HG03097 (cell line): ENCODE data around the gene PTPRD.

Experiments
- ATAC-seq: cut with Tn5 transposase; IDR thresholded peaks from one replicate; pipeline ENCODE4 v1.9.1; 2021; ENCODE audit not compliant: unreplicated experiment, low FRiP score

The PTPRD gene

DNA sequence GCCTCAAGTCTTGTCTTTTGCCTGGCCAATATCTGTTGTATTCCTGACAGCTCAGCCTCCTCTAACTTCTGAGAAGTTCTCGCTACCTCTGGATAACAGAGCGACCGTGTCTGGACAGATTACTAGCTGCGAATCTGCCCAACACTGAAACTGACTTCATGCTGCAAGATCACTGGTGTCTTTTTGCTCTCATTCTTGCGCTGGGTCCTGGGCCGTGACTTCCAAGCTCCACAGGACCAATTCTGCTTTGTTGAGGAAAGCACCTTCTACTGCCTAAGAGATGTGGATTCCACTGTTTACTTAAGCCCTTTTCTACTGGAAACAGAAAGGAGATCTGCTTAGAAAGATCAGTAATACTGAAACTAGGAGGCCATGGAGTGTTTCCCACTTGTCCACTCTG, 1834.4 kb downstream of the PTPRD start:
- ATAC-seq = no peak

DNA sequence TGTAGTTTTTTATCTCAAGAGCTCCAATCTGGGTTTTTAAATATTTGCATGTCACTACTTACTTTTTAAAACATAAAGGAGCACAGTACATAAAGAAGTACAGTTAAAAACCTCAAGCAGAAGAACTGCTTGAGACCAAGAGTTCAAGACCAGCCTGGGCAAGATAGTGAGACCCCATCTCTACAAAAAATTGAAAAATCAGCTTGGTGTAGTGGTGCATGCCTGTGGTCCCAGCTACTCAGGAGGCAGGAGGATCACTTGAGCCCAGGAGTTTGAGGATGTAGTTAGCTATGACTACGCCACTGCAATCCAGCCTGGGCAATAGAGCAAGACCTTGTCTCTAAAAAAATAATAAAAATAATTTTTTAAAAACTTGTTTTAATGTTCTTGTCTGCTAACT, 1840.5 kb downstream of the PTPRD start:
- no peak for ATAC-seq

DNA sequence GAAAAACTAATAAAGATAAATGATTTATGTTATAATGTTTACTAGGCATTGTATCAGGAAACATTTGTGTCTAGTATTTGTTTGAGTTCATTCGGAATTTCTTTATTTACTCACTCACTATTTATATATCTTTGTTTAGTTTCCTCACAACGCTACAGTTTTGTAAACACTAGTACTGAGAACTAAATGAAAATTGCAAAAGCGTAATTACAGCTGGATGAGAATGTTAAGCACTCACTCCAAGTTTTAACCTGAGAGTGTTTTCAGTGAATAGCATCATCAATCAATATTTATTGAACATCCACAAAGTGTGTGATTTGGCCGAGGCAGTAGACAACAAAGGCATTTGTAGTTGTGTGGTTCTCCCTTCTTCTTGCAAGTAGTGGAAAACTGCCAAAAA, 1843.6 kb downstream of the PTPRD start:
- no peak for ATAC-seq

DNA sequence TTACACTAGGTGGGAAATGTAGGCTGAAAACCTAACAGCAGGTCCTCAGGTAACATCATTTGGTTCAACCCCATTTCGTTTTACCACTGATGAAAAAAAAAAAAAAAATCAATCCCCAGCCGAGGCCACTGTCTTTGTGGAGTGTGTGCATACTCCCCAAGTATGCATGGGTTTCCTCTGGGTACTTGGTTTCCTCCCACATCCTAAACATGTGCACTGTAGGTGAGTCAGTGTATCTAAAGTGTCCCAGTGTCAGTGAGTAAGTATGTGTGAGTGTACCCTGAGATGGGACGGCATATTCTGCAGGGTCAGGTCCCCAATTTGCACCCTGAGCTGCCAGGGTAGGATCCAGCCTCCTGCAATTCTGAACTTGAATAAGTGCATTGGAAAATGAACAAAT, 1846.7 kb downstream of the PTPRD start:
- no peak for ATAC-seq

DNA sequence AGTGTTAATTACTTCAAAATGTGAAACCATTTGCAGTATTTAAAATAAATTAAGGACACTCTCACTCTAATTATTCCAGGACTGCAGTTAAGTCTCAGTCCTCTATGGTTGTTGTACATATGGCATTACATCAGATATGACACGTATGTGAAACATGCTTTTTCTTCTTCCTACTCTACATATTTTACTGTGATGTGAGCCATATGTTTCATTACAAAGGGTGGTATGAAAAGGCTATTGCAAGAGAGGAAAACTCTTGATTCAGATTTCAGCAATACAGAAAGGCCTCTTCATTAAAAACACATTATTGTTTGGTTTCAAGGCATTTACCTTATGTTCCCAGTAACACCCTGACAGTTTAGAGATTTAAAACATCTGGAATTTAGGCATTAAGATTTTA, 1848.8 kb downstream of the PTPRD start:
- ATAC-seq = no peak

DNA sequence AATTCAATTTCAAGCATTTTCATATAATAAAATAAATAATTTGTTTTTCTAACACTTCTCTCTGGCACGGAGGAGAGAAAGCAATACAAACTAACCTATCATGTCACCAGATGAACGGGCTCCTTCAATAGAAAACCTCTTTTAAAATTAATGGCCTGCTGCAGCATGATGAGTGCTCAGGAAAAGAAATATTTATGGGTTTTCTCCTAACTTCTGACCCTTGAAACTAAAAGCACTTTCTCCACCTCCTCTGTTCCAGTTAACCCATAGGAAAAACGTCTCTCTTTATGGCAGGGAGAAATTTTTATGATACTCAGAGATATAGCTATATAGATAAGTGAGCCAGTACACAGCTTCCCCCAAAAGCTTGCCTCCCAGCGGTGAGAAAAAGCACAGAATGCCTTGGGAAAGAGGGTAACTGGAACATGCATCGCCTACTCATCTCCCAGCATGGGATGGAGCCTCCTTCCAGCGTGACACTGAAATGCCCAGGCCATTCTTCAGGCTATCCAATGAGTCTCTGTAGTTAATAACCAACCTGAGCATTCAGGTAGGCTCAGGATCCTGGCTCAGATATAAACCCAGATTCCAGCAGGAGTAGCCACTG, 1850.2 kb downstream of the PTPRD start:
- no peak for ATAC-seq

DNA sequence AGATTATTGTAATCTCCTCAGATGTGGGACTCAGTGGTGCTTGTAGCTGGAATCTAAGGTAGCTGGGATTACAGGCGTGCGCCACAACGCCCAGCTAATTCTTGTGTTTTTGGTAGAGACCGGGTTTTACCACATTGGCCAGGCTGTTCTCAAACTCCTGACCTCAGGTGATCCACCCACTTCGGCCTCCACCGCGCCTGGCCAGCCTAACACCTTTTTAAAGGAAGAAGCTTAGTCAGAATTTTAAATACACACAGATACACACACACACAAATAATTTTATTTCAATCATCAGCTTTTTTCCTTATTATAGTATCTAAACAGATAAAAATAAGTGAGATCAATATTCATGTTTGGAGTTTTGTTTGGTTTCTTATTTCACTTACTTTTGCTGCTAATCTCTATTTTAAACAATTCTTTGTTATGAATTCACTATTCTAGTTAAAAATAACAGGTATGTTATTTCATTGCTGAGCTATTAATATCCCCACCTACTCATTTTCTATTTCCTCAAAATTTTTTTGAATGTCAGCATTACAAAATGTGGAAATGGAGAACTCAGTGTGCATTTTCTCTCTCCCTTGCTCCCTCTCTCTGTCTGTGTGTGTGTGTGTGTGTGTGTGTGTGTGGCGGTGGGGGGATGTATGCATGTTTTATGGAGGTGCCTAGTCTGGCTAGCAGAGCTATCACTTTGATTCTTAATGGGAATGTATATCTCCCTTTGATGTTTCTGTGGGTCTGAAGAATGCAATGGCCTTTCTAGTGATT, 1852.6 kb downstream of the PTPRD start:
- no peak for ATAC-seq

DNA sequence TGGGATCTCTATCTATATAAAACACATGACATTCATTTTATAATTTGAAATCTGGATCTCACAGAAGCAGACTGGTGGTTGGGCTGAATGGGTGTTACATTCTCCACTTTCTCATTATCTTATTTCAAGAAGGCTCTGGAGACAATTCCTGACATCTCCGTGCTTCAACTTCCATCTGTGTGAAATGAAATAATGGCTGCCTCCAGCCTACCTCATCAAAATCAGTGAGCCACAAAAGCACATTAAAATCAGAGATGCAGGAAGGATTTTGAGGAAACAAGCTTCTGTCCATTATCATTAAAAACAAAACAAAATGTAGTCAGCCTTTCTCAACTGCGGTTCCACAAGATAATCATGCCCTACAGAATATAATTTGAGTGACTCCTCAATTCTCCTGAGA, 1854.9 kb downstream of the PTPRD start:
- ATAC-seq = no peak

DNA sequence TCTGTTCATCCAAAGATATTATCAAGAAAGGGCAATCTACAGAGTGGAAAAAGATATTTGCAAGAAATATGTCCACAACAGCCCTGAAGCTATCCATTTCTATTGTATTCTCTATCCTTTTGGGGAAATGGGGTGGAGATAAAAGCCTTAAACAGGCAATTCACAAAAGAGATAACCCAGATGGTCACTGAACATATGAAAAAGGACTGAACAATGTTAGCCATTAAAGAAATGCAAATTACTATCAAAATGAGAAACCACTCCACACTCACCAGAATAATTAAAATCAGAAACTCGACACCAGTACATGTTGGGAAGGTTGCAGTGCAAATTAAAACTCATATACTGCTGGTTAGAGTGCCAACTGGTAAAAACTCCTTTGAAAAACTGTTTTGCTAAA, 1858.1 kb downstream of the PTPRD start:
- no peak for ATAC-seq

DNA sequence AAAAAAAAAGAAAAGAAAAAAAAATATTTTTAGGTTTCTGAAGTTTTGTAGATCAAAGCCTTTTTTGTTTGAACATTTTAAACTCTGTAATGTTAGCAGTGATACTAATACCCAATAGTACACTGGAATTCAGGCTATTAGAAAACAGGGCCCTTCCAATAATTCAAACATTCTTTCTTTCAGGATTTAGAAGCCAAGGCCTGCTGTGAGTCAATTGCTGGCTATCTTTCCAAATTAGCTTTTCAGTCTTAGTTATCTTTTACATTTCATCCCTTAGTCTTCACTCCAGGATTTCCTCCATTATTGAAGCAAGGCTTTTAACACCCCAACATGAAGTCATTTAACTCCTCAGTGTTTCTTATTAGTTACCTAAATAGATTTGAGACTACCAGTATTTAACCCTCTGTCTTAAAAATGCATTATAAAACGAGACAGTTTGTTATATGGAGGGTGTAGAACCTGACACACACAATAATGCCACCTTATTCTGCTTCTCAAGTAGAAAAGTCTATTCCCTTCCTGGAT, 1861.3 kb downstream of the PTPRD start:
- ATAC-seq = no peak

DNA sequence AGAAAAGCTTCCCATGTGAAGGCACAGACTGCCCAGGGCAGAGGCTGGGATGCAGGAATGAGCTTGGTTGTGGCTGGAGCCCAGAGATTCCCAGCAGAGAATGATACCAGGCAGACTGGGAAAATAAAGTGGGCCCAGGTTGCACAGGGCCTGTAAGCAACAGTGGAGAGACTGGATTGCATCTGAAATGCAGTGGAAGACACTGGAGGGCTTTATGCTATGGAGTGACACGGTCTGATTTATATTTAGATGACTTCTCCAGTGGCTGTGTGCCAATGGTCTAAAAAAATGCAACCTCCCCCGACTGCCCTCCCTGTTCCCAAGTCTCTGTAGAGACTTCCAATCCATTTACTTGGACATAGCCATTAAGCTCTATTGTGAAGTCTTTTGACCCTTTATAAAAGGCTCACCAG, 1862.2 kb downstream of the PTPRD start:
- ATAC-seq = no peak

DNA sequence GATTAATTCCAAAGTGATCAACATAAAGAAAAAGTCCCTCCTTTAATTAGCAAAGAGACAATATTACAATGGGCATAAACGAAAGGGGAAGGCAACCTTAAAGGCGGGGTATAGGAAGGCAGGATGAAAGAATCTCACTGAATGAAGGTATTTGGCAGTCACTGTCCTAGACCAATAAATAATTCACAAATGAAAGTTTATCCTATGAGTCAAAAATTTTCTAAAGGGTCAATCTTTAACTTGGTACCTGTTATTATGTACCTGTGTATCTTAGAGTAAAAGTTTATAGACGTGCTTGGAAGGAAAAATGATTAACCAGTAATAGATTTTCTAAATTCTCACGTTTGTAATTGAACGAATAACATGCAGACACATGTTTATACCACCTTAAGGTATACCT, 1867.5 kb downstream of the PTPRD start:
- no peak for ATAC-seq

DNA sequence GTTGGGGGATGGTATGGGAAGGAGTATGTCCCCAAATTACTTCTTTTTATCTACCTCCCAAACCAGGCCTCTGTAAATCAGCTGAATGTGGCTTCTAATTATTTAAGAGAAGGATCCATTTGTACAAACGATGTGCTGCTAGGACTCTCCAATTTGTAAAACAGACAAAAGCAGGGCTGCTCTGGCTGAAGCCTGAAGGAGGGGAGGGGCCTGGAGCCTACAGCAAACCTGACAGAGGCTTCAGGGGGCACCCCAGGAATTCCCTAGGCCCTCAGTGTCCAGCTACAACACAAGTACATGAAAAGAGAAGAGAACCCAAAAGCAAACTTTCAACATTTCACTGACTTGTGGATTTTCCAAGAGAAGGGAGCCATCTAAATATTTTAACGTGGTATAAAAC, 1873.9 kb downstream of the PTPRD start:
- no peak for ATAC-seq

DNA sequence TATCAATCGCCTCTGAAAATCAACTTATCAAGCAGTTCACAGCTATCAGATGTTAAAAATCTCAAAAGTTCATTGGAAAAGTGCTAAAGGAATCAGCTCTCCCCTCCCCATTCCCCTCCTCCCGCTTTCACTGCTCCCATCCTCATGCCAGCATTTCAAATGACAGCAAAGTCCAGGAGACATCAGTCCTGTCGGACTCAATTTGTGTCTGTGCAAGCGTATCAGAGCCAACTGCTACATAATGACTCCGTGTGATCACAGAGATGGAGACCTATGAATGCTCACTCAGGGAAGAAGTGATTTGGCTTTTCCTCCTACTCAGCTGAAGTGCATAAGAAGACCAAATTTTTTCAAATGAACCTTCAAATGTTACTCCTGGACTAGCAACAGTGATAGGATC, 1876.0 kb downstream of the PTPRD start:
- ATAC-seq = no peak

DNA sequence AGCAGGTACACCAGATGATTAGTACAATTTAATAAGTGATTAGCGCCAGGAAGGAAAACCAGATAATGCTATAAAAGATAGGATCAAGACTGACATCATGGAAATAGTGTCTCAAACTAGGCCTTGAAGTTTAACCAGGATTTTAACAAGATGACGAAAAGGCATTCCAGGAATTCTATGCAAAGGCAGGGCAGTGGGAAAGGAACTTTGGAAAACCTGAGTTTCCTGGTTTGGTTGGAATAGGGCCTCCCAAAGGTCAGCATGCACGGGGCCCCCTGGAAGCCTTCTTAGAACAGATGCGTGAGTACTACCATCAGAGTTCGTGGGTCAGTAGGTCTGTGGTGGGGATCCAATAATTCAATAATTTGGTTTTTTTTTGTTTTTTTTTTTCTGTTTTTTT, 1878.0 kb downstream of the PTPRD start:
- no peak for ATAC-seq

DNA sequence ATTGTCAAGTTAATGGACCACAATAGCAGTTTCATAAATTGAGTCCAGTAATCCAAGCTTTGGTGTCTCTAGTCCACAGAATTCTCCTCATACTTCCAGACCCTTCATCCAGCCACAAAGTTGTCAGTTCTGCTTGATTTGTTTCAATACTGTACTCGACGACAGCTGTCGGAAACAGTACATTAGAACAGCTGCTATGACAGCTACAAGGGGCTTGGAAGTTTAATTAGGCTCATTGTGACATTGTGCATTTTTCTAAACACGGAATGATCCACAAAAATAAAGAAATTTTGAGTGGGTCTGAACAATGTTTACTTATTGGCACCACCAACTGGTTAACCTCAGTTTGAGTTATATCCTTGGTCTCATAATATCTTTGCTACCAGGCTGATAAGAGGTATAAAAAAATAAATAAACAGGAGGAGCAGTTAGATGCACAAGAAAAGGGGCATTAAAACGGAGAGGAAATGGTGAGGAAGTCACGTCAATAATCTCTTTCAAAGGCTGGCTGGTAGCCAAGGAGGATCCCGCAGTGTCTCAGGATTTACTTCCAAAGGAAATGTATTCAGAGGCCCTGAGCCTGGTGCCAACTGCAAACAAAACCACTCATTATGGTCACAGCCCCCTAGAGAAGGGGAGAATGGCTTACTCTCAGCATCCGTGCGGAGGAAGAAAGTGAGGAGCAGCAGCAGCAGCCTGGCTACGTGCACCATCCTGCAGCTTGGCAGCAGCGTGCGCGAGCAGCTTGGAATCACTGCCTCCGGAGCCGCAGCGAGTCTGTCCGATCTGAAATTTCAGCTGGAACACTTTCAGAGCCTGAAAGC, 1879.5 kb downstream of the PTPRD start:
- ATAC-seq = no peak

DNA sequence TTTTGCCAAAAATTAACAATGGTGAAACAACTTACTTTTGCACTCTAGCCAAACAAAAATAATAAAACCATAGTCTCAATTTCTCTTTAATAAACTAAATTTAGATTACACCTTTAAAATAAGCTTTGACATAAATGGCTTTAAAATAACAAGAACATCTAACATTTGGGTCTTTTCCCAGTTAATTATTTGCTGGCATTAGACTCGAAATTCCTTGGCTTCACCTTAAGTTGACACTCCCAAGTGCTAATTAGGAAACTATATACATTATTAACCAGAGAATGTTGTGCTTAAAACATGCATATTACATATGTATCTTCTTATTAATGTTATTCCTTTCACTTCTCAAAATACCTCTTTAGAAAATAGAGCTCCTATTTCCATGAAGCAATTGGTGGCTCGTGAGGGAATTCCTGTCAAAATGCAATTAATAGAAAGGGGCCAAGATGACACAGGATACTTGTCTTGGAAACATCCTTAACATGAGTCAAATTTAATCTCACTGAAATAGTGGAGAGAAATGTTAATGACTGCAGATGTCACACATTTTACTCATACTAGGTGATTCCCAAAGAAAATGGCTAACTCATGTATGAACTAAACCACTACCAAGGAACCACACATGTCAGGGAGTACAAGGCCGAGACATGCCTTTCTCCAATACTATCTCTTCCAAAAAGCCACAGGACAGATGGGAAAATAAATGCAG, 1880.3 kb downstream of the PTPRD start:
- no peak for ATAC-seq

DNA sequence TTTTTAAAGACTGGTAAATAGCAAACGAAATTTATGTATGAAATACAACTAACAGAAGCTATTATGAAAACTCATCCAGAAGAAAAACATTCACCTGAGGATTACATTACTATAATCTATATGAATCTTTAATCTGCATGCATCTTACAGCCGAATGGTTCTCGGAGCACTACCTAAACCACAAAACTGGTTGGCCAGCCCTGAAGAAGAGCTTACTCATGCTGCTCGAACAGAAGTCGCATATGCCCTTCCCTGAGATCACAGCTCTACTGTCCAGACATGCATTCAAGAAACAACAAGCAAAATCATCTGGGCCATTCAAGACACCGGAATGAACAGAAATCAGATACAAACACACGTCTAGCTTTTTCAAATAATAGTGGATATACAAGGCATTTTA, 1882.2 kb downstream of the PTPRD start:
- no peak for ATAC-seq

DNA sequence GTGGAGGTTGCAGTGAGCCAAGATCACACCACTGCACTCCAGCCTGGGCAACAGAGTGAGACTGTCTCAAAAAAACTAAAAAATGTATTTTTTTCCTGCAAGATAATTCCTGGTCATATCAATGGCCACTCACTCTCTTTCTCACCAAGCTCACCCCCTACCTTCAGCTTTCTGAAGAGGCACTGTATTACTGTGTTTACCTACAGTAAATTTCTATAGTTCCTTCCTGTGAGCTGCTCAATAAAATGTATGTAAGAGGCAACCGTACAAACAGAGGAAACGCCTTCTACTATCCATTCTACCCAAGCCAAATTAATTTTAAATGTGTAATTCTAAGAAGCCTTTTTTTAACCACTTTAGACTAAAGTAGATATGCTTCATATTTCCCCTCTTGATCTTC, 1883.9 kb downstream of the PTPRD start:
- no peak for ATAC-seq

DNA sequence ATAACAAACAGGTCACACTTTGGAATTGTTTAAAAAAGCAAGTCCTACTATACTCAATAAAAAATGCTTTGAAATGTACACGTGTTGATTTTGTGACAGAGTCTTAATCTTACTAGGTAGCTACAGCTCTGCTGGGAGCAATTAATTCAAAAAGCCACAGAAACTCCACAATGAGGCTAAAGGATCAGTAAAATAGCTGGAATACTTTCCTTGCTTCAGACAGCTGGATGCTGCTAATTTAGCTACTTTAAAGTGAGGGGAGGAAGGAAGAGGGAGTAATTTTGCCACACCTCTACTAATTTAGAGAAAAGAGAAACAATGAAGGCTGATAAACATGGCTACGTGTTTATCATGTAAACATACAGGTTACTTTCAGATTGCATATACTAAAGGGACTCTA, 1885.6 kb downstream of the PTPRD start:
- no peak for ATAC-seq

DNA sequence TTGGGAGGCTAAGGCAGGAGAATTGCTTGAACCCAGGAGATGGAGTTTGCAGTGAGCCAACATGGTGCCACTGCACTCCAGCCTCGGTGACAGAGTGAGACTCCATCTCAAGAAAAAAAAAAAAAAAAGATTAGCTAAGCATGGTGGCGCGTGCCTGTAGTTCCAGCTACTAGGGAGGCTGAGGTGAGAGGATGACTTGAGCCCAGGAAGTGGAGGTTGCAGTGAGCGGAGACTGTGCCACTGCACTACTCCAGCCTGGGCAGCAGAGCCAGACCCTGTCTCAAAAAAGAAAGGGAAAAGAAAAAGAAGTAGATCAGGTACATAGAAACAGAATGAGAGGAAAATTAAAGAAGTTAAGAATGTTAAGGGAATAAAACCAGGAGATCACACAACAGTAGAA, 1886.1 kb downstream of the PTPRD start:
- ATAC-seq = no peak
